Measurements from ENCODE around the gene DBX1.
"Not testable (repeated sequence)": the region's sequence is repeated elsewhere in the genome, so short reads cannot be mapped to it uniquely, and the experiment has no call there.

The DBX1 gene

DNA sequence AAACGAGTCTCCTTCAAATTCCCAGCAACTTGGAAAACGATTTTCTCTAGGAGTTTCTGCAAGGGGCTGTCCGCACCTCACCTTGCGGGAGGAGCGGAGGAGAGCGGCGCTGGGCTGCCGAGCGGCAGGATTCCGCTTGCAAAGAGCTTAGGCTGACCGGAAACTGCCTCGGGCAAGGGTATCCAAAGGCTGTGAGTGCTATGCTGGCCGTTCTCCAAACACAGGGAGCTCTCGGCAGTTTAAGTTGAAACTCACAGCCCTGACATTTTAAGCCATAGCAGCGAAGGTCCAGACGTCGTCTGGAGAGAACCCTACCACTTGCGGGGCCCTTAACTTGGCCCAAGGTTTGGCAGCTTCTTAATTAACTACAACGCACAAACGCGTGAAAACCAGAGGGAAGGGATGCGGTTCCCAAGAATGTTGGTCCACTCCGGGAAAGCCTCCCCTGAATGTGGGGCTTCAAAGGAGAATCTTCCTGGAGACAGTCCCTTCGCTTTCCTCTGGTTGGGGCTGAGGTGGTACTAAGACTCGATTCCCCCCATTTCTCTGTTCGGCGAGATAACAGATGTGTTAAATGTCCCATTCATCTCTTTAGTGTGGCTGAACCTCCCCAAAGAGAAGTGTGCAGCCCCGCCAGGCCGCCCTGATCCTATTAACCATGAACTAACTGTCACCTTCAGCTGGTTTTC lies 1.1 kb upstream of the DBX1 start:
- no peak for DNase-seq (ENCODE audit: low read depth)

DNA sequence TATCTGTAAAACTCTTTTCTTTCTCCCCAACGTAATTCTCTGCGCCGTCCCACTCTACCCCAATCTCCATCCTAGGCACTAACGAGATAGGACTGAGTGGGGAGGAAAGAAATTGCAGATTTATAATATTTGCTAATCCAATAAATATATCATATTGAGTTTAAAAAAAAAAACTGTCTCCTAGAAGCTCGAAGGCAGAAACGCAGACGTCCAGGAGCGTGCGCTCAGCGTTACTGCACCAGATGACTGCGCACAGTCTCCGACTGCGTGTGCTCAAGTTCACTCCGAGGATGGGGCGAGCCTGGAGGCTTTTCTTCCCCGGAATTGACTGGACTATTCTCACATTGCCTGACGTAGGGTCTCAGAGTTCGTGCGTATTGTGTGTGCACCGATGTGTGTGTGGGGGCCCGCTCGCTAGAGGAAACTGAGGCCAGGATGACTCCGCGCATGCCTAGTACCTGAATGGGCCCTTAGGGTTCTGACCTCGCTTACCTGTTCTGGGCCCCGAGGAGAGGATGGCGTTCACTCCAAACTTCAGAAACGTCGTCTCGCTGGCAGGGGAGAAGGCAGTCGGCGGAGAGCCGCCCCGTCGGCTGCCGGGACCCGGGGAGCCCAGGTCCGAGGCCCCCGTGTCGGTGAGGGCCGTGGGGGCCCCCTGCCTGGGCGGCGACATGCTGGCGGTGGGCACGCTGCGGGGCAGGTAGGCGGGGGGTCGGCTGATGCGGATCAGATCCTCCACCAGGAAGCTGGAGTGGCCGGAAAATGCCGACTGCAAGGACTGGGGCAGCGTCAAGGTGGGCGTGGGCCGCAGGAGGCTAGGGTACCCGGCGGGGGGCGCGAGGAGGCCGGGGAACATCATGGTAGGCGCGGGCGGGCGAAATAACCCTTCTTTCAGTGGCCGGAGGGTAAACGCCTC lies 551 bp downstream of the DBX1 start:
- no peak for DNase-seq (ENCODE audit: low read depth)

GRCh38 chr11:20158597-20159257 lies 1.5 kb downstream of the DBX1 start:
- no peak for DNase-seq (ENCODE audit: low read depth)

GRCh38 chr11:20157728-20158127 lies 2.5 kb downstream of the DBX1 start:
- no peak for DNase-seq (ENCODE audit: low read depth)

DNA sequence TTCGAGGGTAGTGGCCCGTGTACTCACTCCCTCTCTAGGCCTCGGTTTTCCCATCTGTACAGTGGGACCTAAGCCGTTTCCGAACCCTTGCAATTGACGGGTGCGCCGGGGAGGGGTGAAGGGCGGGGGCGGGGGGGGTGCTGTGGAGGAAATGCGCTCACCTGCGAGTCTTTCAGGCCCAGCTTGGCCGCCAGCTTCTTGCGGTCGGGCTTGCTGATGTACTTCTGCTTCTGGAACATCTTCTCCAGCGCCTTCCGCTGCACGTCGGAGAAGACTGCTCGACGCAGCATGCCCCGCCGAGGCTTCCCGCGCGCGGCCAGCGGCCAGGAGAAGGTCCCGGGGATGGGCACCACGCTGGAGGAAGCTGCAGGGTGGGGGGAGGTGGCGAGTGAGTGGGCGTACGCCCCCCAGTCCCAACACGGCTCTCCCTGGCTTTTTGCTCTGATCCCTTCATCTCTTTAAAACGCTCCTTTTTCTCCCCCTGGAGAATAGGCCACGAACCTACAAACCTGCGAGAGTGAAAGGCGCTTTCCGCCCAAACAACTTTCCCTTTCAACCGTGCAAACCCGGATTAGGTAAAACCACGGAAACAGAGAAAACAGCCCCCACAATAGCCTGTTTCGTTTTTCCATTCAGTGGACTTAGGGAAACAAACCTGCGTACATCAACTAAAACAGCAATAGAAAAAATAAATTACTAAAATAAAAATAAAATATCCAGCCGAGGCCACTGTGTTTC lies 3.2 kb downstream of the DBX1 start:
- DNase-seq (ENCODE audit: low read depth): no peak

- DNase-seq (ENCODE audit: low read depth): no peak
Measured at GRCh38 chr11:20156280-20156875, 3.9 kb downstream of the DBX1 start.

DNA sequence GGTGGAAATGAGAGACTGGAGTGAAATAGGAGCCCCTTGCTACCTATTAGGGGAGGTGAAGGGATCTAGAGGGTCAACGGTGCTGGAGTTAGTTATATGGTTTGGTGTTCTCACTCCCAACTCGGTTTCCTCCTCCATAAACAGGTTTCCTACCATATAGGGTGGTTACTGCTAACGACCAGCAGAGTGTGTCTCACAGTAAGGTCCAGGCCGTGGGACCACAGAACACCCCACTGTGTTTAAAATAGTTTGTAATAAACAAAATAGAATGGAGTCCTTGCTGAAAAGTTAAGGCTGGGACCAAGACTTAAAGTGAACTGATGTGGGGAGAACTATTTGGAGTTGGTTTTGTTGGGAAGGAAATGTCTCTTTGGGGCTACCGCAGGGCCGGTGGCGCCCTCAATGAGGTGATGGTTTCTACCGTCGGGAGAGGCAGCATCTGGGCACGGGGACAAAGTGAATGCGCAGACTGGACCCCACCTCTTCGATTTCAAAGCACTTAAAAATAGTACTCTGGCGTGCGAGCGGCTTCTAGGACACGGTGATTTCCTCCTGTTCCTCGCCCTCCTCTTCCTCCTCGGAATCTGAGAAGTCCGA lies 4.5 kb downstream of the DBX1 start:
- no peak for DNase-seq (ENCODE audit: low read depth)

GRCh38 chr11:20154381-20154780 lies 5.9 kb downstream of the DBX1 start:
- peak; percentile 42 for DNase-seq (ENCODE audit: low read depth)

DNA sequence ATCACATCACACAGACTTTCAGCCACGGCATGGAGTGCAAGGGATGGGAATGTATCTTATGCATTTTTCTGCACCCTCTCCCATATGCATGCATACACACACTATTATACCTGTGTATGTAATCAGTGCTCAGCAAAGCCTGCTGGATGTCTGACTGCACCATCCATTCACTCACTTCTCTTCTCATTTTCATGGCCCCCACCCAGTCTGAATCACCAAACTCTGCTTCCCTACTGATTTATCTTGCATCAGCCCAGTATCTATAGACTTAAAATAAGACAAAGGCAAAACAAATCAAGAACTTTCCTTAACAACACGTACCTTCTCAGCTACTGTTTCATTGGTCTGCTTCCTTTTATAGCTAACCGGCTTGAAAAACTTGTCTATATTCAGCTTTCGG lies 21.6 kb downstream of the DBX1 start:
- no peak for DNase-seq (ENCODE audit: low read depth)

GRCh38 chr11:20137637-20138036 lies 22.6 kb downstream of the DBX1 start:
- DNase-seq (ENCODE audit: low read depth): no peak

DNA sequence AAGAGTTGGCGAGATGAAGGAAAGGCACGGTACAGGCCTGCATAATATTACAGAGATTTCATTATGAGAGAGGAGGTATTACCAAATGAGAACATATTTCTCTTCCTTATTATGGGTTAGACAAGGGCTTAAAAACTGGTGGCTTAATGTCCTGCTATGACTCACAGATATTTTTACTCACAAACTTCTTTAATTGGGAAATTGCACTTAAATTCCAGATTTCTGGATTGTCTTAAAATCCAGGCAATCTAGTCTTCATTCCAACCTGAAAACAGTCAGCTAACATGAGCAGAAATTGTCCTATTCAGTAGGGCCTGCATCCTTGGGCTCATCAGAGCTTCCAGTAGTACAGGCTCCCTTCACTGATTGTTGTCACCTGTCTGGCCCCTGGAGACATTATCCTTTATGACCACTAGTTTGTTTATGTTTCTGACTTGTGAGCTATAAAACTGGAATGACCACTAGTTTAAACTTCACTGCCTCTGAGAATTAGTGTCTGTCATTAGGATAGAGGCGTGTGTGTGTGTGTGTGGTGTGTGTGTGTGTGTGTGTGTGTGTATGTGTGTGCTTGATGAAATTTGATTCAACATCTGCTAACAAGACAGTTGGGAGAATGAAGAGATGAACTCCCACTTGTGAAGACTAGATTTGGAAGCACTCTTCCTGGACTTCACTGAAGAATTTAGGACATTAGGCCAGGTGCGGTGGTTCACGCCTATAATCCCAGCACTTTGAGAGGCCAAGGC lies 25.1 kb downstream of the DBX1 start:
- DNase-seq (ENCODE audit: low read depth): no peak

DNA sequence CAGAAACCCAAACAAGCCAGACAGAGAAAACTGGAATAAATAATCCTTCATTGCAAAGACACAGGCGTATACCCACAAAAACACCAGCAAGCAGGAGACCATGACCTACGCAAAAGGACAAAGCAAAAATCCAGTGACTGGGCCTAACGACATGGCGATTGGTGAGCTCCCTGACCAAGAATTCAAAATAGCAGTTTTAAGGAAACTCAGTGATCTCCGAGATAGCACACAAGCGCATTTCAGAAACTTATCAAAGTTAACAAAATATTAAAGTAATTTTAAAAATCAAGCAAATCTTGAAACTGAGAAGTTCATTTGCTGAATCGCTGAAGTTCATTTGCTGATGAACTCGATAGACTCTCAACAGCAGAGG lies 27.6 kb downstream of the DBX1 start:
- DNase-seq (ENCODE audit: low read depth): no peak

DNA sequence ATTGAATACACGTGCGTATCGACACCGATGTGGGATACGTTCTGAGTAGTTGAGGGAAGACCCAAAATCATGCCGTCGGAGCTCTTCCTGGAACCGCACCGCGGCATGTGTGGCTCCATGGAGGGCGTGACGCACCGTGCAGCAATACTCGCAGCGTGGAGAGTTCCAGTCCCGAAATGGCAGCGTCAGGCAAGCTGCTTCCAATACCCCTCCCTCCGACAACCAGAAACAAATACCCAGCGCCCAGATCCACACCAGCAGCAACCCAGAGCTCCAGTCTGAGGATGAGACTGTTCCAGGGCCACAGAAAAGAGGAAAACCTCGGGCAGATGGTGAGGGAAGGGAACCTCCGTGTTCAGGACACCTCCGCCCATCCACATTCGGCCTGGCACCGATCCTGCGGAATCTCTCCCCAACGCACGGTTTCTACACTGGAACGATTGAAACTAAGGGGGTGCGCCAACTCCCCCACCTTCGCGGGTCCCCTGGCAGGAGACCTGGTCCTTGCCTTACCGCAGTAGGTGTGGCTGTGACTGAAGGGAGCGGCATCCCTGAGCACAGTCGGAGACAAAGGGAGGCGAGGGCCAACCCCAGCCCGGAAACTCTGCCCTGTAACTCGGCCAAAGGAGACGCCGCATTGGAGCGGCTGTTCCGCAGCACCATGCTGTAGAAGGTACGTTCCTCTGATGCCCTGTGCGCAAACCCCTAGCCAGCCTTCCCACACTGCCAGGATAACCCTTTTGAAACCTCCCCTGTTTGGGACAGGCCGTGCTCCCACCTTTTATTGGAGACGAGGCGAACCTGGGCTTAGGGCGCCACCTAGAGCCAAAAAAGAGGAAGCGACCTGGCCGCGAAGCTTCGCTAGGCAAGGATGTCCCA lies 28.2 kb downstream of the DBX1 start:
- DNase-seq (ENCODE audit: low read depth): no peak

DNA sequence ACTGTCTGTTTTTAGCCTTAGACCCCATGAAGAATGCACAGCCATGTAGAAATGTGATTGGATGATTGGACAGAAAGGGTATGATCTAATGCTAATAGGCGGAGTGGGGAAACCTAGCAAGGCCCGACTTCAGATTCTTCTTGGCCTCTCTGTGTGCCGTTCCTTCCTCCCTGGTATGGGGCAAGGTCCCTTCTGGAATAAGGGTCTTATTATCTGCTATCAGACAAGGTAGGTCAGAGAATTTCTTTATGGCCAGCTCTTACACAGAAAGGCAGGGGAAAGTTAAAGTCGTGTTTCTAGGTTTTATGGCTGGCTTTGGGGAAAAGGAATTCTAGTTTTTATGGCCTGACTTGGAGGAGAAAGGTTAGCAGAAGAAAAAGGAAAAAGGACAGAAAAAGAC lies 30.6 kb downstream of the DBX1 start:
- no peak for DNase-seq (ENCODE audit: low read depth)

DNA sequence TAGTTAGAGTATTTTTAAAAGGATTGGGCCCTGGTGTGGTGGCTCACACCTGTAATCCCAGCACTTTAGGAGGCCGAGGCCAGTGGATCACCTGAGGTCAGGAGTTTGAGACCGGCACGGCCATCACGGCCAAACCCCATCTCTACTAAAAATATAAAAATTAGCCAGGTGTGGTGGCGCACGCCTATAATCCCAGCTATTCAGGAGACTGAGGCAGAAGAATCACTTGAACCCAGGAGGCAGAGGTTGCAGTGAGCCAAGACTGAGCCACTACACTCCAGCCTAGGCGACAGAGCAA lies 31.8 kb downstream of the DBX1 start:
- DNase-seq (ENCODE audit: low read depth): not testable (repeated sequence)

GRCh38 chr11:20127671-20128527 lies 32.4 kb downstream of the DBX1 start:
- DNase-seq (ENCODE audit: low read depth): no peak

GRCh38 chr11:20126724-20127123 lies 33.6 kb downstream of the DBX1 start:
- no peak for DNase-seq (ENCODE audit: low read depth)

DNA sequence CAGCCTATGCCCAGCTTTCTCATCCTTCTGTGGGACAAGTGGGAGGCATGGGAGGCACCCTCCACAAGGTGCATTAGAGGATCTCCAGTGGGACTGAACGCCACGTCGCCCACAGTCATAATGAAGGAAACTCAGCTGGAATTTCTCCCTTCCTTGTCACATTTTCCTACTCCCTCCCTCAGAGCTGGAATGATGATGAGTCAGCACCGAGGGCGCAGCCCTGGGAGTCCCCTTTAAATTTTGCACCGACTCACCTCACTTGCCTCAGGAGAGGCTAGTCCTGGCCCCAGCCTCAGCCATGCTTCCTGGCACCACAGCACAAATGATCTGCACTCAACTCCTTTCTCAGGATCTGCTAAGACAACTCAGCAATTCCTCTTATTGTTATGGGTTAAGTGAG lies 34.3 kb downstream of the DBX1 start:
- no peak for DNase-seq (ENCODE audit: low read depth)

GRCh38 chr11:20122131-20122530 lies 38.1 kb downstream of the DBX1 start:
- DNase-seq (ENCODE audit: low read depth): no peak
